Glutamatergic neuron (in vitro differentiated cells): Measurements from ENCODE around the gene STARD13. TPM values are rescaled to one million over a fixed set of nuclear protein-coding genes. Genes with fewer than 3 reads are reported as not detected.

Source experiments
- DNase-seq: peaks from one replicate; pipeline ENCODE4 v3.0.0; 2022
- H3K27ac Mint-ChIP-seq: one replicate; pipeline ENCODE4 v1.8.0; 2020; ENCODE audit warnings: mild to moderate bottlenecking, mixed read lengths, inconsistent platforms; ENCODE audit not compliant: unreplicated experiment
- H3K27me3 Mint-ChIP-seq: one replicate; pipeline ENCODE4 v1.8.0; 2020; ENCODE audit warnings: mild to moderate bottlenecking, moderate library complexity, mixed read lengths, inconsistent platforms; ENCODE audit not compliant: unreplicated experiment
- H3K36me3 Mint-ChIP-seq: one replicate; pipeline ENCODE4 v1.8.0; 2020; ENCODE audit warnings: mild to moderate bottlenecking, mixed read lengths, inconsistent platforms; ENCODE audit not compliant: unreplicated experiment
- H3K4me1 Mint-ChIP-seq: one replicate; pipeline ENCODE4 v1.8.0; 2020; ENCODE audit warnings: mild to moderate bottlenecking, low read depth, mixed read lengths, inconsistent platforms; ENCODE audit not compliant: unreplicated experiment
- H3K4me3 Mint-ChIP-seq: one replicate; pipeline ENCODE4 v1.8.0; 2020; ENCODE audit warnings: mild to moderate bottlenecking, mixed read lengths, inconsistent platforms; ENCODE audit not compliant: unreplicated experiment
- H3K9me3 Mint-ChIP-seq: one replicate; pipeline ENCODE4 v1.8.0; 2020; ENCODE audit warnings: mild to moderate bottlenecking, moderate library complexity, mixed read lengths, inconsistent platforms; ENCODE audit not compliant: unreplicated experiment
- CTCF ChIP-seq: fragments of 200-600 bp; sonication (generic); IDR thresholded peaks from one replicate; pipeline ENCODE4 v1.5.0; 2021; ENCODE audit not compliant: partially characterized antibody, unreplicated experiment
- total RNA-seq: library from RNA; stranded (reverse); fragmentation: NEBNext Ultra II Directional; extraction: Animal tissue kit (Norgen Biotek cat#: 25700); gene quantifications from one replicate; pipeline ENCODE4 v1.2.1, GENCODE V29; 2021; ENCODE audit not compliant: unreplicated experiment

Gene STARD13
- total RNA-seq, 1 donor from 2014 or later, result 36.4 TPM

- DNase-seq, result no peak
- H3K27me3 Mint-ChIP-seq, result no peaks in the 10 kb centered on the region
- H3K36me3 Mint-ChIP-seq, result no peaks in the 10 kb centered on the region
- no peak overlapping the region for H3K4me3 Mint-ChIP-seq
- no peak overlapping the region for H3K27ac Mint-ChIP-seq
- peaks cover 3% of the 10 kb centered on the region for H3K9me3 Mint-ChIP-seq
- no peak for TF ChIP-seq CTCF
- H3K4me1 Mint-ChIP-seq, result no peaks in the 10 kb centered on the region
Observed at GRCh38 chr13:33073338-33073737, 212.2 kb downstream of the STARD13 start.

- Mint-ChIP-seq H3K27me3 (no peaks in the 10 kb centered on the region), H3K9me3 (peaks cover 3% of the 10 kb centered on the region), H3K27ac (no peak overlapping the region), H3K36me3 (no peaks in the 10 kb centered on the region), H3K4me3 (no peak overlapping the region), H3K4me1 (no peaks in the 10 kb centered on the region)
- no peak for TF ChIP-seq CTCF
- DNase-seq, result no peak
Observed at GRCh38 chr13:33072759-33073158, 212.8 kb downstream of the STARD13 start.

GRCh38 chr13:33072282-33072681, 213.3 kb downstream of the STARD13 start:
- Mint-ChIP-seq H3K9me3 (peaks cover 3% of the 10 kb centered on the region), H3K4me1 (no peaks in the 10 kb centered on the region), H3K27me3 (no peaks in the 10 kb centered on the region), H3K36me3 (no peaks in the 10 kb centered on the region), H3K4me3 (no peak overlapping the region), H3K27ac (no peak overlapping the region)
- no peak for TF ChIP-seq CTCF
- no peak for DNase-seq

- H3K27ac Mint-ChIP-seq, result no peak overlapping the region
- no peaks in the 10 kb centered on the region for H3K4me1 Mint-ChIP-seq
- H3K27me3 Mint-ChIP-seq, result no peaks in the 10 kb centered on the region
- DNase-seq, result no peak
- no peak overlapping the region for H3K4me3 Mint-ChIP-seq
- H3K9me3 Mint-ChIP-seq, result peaks cover 3% of the 10 kb centered on the region
- no peaks in the 10 kb centered on the region for H3K36me3 Mint-ChIP-seq
- TF ChIP-seq CTCF, result no peak
Observed at GRCh38 chr13:33070713-33071112, 214.8 kb downstream of the STARD13 start.

GRCh38 chr13:33069365-33069764, 216.2 kb downstream of the STARD13 start:
- H3K4me3 Mint-ChIP-seq, result no peak overlapping the region
- H3K36me3 Mint-ChIP-seq, result no peaks in the 10 kb centered on the region
- H3K4me1 Mint-ChIP-seq, result no peaks in the 10 kb centered on the region
- no peak for TF ChIP-seq CTCF
- H3K9me3 Mint-ChIP-seq, result peaks cover 3% of the 10 kb centered on the region
- DNase-seq, result no peak
- H3K27ac Mint-ChIP-seq, result no peak overlapping the region
- no peaks in the 10 kb centered on the region for H3K27me3 Mint-ChIP-seq
